Sigmoid colon (tissue), 7 donors: ENCODE measurements around the gene FBXO45. TPM values are rescaled to one million over a fixed set of nuclear protein-coding genes. Genes with fewer than 3 reads are reported as not detected.

Source experiments
- DNase-seq: peaks from one replicate; pipeline ENCODE4 v3.0.0-alpha.2; 2019
- H3K27ac ChIP-seq, 4 donors: fragments of 200-600 bp; sonication (generic); one replicate each; pipeline ENCODE4 v1.5.1; 2016 to 2019; ENCODE audit warnings: mild to moderate bottlenecking in 1 of 4
- H3K27me3 ChIP-seq, 3 donors: fragments of 200-600 bp; sonication (generic); one replicate each; pipeline ENCODE4 v1.5.1; 2019; ENCODE audit warnings: mild to moderate bottlenecking in 1 of 3
- H3K36me3 ChIP-seq, 4 donors: fragments of 200-600 bp; sonication (generic); one replicate each; pipeline ENCODE4 v1.5.1; 2016 to 2019
- H3K4me1 ChIP-seq, 4 donors: fragments of 200-600 bp; sonication (generic); one replicate each; pipeline ENCODE4 v1.5.1; 2017 to 2019
- H3K4me3 ChIP-seq, 4 donors: fragments of 200-600 bp; sonication (generic); one replicate each; pipeline ENCODE4 v1.5.1; 2017 to 2019; ENCODE audit warnings: mild to moderate bottlenecking in 2 of 4, moderate library complexity in 1 of 4
- H3K9me3 ChIP-seq, 4 donors: fragments of 200-600 bp in 3 of 4; sonication (generic) in 3 of 4; one replicate each; pipeline versions ENCODE4 v1.5.1 to v1.6.1; 2013 to 2019
- CTCF ChIP-seq, 4 experiments: fragments of 450-650 bp in 3 of 4; fragments of 200-600 bp in 1 of 4; IDR thresholded peaks; one replicate each; pipeline ENCODE4 v1.5.1; 2016 to 2019; ENCODE audit warnings: antibody characterized with exemption in 4 of 4, mild to moderate bottlenecking in 3 of 4, moderate library complexity in 2 of 4
- EP300 ChIP-seq, 4 donors: sonication (generic); formaldehyde crosslinking; IDR thresholded peaks; one replicate each; pipeline ENCODE4 v1.6.1; 2017; ENCODE audit warnings: antibody characterized with exemption in 4 of 4
- POLR2A ChIP-seq, 2 donors: fragments of 450-650 bp; IDR thresholded peaks; one replicate each; pipeline ENCODE4 v1.6.1; 2016; ENCODE audit warnings: antibody characterized with exemption in 2 of 2, mild to moderate bottlenecking in 2 of 2, moderate library complexity in 2 of 2
- POLR2AphosphoS5 ChIP-seq, 4 donors: sonication (generic); formaldehyde crosslinking; IDR thresholded peaks; one replicate each; pipeline ENCODE4 v1.6.1; 2017; ENCODE audit warnings: antibody characterized with exemption in 4 of 4
- WGBS, 2 donors: extraction: QIAGEN DNeasy Blood & Tissue Kit; methylation state at CpG; one replicate each; pipeline ENCODE4 v1.1.7; 2013; 5-methylcytosine and 5-hydroxymethylcytosine counted together
- intact Hi-C: fragments of 100-400 bp; cut with DNase I; formaldehyde crosslinking; loops from one replicate; pipeline ENCODE4 v1.15.1; 2023
- polyA plus RNA-seq, 3 donors: library from polyadenylated mRNA; stranded (reverse); fragments of 200-250 nt; gene quantifications; one replicate each; pipeline ENCODE4 v1.2.3, GENCODE V29; 2013
- total RNA-seq, 4 donors: library from RNA; depleted of rRNA; stranded (reverse); fragments of >200 nt; gene quantifications; one replicate each; pipeline ENCODE4 v1.1.0, GENCODE V29; 2016
- donor health status: healthy with polysubstance abuse.
- donor health status: Bipolar disorder and iron deficiency.
- donor health status: healthy.

Gene FBXO45
- total and polyA plus RNA-seq, 7 donors: 4.8 to 10.9 (median 6.9) TPM

- H3K4me3 ChIP-seq: no peak overlapping the region
- WGBS, 2 donors: 89 to 94% methylated on average over 16 of the region's 16 CpGs
- peaks cover 0 to 7% (median 6%) of the 10 kb centered on the region in 4 donors for H3K4me1 ChIP-seq
- TF ChIP-seq POLR2AphosphoS5 (IDR thresholded peaks at IDR 0.05): peak in 1 of 4 donors; percentile 22
- TF ChIP-seq EP300 (IDR thresholded peaks at IDR 0.05): no peak
- intact Hi-C loops: no loop called here
- DNase-seq: peak; percentile 79
- no peaks in the 10 kb centered on the region for H3K9me3 ChIP-seq
- no peaks in the 10 kb centered on the region for H3K27me3 ChIP-seq
- no peaks in the 10 kb centered on the region for H3K36me3 ChIP-seq
- peak overlapping the region; percentile 52 to 77 (median 70) for H3K27ac ChIP-seq
Measured at GRCh38 chr3:196624907-196625306, 56.4 kb downstream of the FBXO45 start.

GRCh38 chr3:196625331-196625730, 56.9 kb downstream of the FBXO45 start:
- Histone ChIP-seq H3K27ac (peak overlapping the region; percentile 52 to 77 (median 70)), H3K4me3 (no peak overlapping the region), H3K9me3 (no peaks in the 10 kb centered on the region), H3K36me3 (no peaks in the 10 kb centered on the region), H3K4me1 (peaks cover 0 to 3% (median 2%) of the 10 kb centered on the region in 4 donors), H3K27me3 (no peaks in the 10 kb centered on the region)
- WGBS, 2 donors: 88% methylated on average over 6 of the region's 6 CpGs
- intact Hi-C loops: no loop called here
- no peak for DNase-seq
- TF ChIP-seq CTCF (IDR thresholded peaks at IDR 0.05) (no peak), EP300 (IDR thresholded peaks at IDR 0.05) (no peak), POLR2AphosphoS5 (IDR thresholded peaks at IDR 0.05) (no peak), POLR2A (IDR thresholded peaks at IDR 0.05) (no peak)

- H3K27ac ChIP-seq: no peak overlapping the region
- H3K4me3 ChIP-seq: no peak overlapping the region
- H3K36me3 ChIP-seq: no peaks in the 10 kb centered on the region
- TF ChIP-seq CTCF (IDR thresholded peaks at IDR 0.05) (no peak), POLR2A (IDR thresholded peaks at IDR 0.05) (no peak), POLR2AphosphoS5 (IDR thresholded peaks at IDR 0.05) (no peak), EP300 (IDR thresholded peaks at IDR 0.05) (no peak)
- 95 to 96% methylated on average over 8 of the region's 8 CpGs for WGBS, 2 donors
- intact Hi-C loops: no loop called here
- DNase-seq: no peak
- no peaks in the 10 kb centered on the region for H3K27me3 ChIP-seq
- H3K4me1 ChIP-seq: peaks cover 0 to 18% (median 10%) of the 10 kb centered on the region in 4 donors
- H3K9me3 ChIP-seq: no peaks in the 10 kb centered on the region
Measured at GRCh38 chr3:196627918-196628231, 59.4 kb downstream of the FBXO45 start.

GRCh38 chr3:196629228-196629627, 60.8 kb downstream of the FBXO45 start:
- Histone ChIP-seq H3K9me3 (no peaks in the 10 kb centered on the region), H3K36me3 (no peaks in the 10 kb centered on the region), H3K27me3 (no peaks in the 10 kb centered on the region), H3K4me1 (peaks cover 0 to 27% (median 16%) of the 10 kb centered on the region in 4 donors), H3K4me3 (no peak overlapping the region), H3K27ac (no peak overlapping the region)
- 86 to 94% methylated on average over 2 of the region's 2 CpGs for WGBS, 2 donors
- DNase-seq: no peak
- no peak for TF ChIP-seq CTCF (IDR thresholded peaks at IDR 0.05)
- no peak for TF ChIP-seq EP300 (IDR thresholded peaks at IDR 0.05)
- TF ChIP-seq POLR2AphosphoS5 (IDR thresholded peaks at IDR 0.05): no peak
- TF ChIP-seq POLR2A (IDR thresholded peaks at IDR 0.05): no peak
- intact Hi-C loops: no loop called here

- no peak for TF ChIP-seq POLR2AphosphoS5 (IDR thresholded peaks at IDR 0.05)
- TF ChIP-seq CTCF (IDR thresholded peaks at IDR 0.05): no peak
- no peak for TF ChIP-seq EP300 (IDR thresholded peaks at IDR 0.05)
- Histone ChIP-seq H3K27me3 (no peaks in the 10 kb centered on the region), H3K4me3 (peak overlapping the region; percentile 47 to 65 (median 61)), H3K27ac (peak overlapping the region; percentile 82 to 92 (median 86)), H3K36me3 (no peaks in the 10 kb centered on the region), H3K9me3 (no peaks in the 10 kb centered on the region), H3K4me1 (peaks cover 0 to 27% (median 16%) of the 10 kb centered on the region in 4 donors)
- no peak for DNase-seq
- 13% methylated on average over 5 of the region's 5 CpGs for WGBS, 2 donors
- intact Hi-C loops: loop anchor here (2.0 kb wide), 1 partner anchor 21 kb away; no protein-coding TSS in a partner anchor
Measured at GRCh38 chr3:196631682-196632045, 63.2 kb downstream of the FBXO45 start.
